HepG2 (cell line): ENCODE measurements around the gene MAP2K5. TPM values are rescaled to one million over a fixed set of nuclear protein-coding genes. Genes with fewer than 3 reads are reported as not detected.

Experiments used
- EHMT2 ChIP-seq: fragments of 200-600 bp; sonication (generic); IDR thresholded peaks from 2 replicates; pipeline ENCODE4 v1.7.0; 2017; ENCODE audit warnings: antibody characterized with exemption, low read depth, low read length, borderline replicate concordance
- FOXA3 ChIP-seq: IDR thresholded peaks from 2 replicates; pipeline ENCODE4 v1.6.1; 2016; ENCODE audit warnings: missing genetic modification reagents, missing compliant biosample characterization
- HES4 ChIP-seq: sonication (generic); formaldehyde crosslinking; IDR thresholded peaks from 2 replicates; pipeline ENCODE4 v1.9.0; 2021; ENCODE audit warnings: mild to moderate bottlenecking, missing genetic modification reagents, borderline replicate concordance
- HMGA1 ChIP-seq: sonication (generic); formaldehyde crosslinking; conservative IDR thresholded peaks from 2 replicates; pipeline ENCODE4 v1.4.0; 2020; ENCODE audit warnings: missing genetic modification reagents
- HNF1A ChIP-seq, 2 experiments: sonication (generic) in 1 of 2; formaldehyde crosslinking in 1 of 2; IDR thresholded peaks; 2 replicates each; pipeline versions ENCODE4 v1.4.0 to v1.6.1; 2016 to 2020; ENCODE audit warnings: borderline replicate concordance in 1 of 2, low read depth in 1 of 2, mild to moderate bottlenecking in 1 of 2, missing genetic modification reagents in 1 of 2
- KDM6A ChIP-seq: IDR thresholded peaks from 2 replicates; pipeline ENCODE4 v1.6.1; 2016; ENCODE audit warnings: low read depth
- ONECUT2 ChIP-seq: sonication (generic); formaldehyde crosslinking; IDR thresholded peaks from 2 replicates; pipeline ENCODE4 v1.4.0; 2020; ENCODE audit warnings: missing genetic modification reagents
- PHF21A ChIP-seq: sonication (generic); formaldehyde crosslinking; IDR thresholded peaks from 2 replicates; pipeline ENCODE4 v1.5.0; 2020; ENCODE audit warnings: mild to moderate bottlenecking, missing genetic modification reagents
- RNF219 ChIP-seq: sonication (generic); formaldehyde crosslinking; IDR thresholded peaks from 2 replicates; pipeline ENCODE4 v1.5.0; 2020; ENCODE audit warnings: mild to moderate bottlenecking, missing genetic modification reagents
- STAT6 ChIP-seq: sonication (generic); formaldehyde crosslinking; IDR thresholded peaks from 2 replicates; pipeline ENCODE4 v1.4.0; 2020; ENCODE audit warnings: missing genetic modification reagents, mild to moderate bottlenecking, borderline replicate concordance
- WIZ ChIP-seq: sonication (generic); formaldehyde crosslinking; IDR thresholded peaks from 2 replicates; pipeline ENCODE4 v1.5.1; 2020; ENCODE audit warnings: mild to moderate bottlenecking, missing genetic modification reagents
- ZBTB21 ChIP-seq: sonication (generic); formaldehyde crosslinking; IDR thresholded peaks from 2 replicates; pipeline ENCODE4 v1.4.0; 2020; ENCODE audit warnings: missing genetic modification reagents
- ZBTB42 ChIP-seq: sonication (generic); formaldehyde crosslinking; IDR thresholded peaks from 2 replicates; pipeline ENCODE4 v1.5.0; 2020; ENCODE audit warnings: mild to moderate bottlenecking, missing genetic modification reagents
- ZFP41 ChIP-seq: sonication (generic); formaldehyde crosslinking; IDR thresholded peaks from 2 replicates; pipeline ENCODE4 v1.4.0; 2020; ENCODE audit warnings: mild to moderate bottlenecking, missing genetic modification reagents, borderline replicate concordance
- ZNF224 ChIP-seq: sonication (generic); formaldehyde crosslinking; IDR thresholded peaks from 2 replicates; pipeline ENCODE4 v1.5.0; 2020; ENCODE audit warnings: mild to moderate bottlenecking, missing genetic modification reagents
- ZNF234 ChIP-seq: sonication (generic); formaldehyde crosslinking; conservative IDR thresholded peaks from 2 replicates; pipeline ENCODE4 v1.5.1; 2020; ENCODE audit warnings: mild to moderate bottlenecking, missing genetic modification reagents
- ZNF350 ChIP-seq: sonication (generic); formaldehyde crosslinking; IDR thresholded peaks from 2 replicates; pipeline ENCODE4 v1.4.0; 2020; ENCODE audit warnings: mild to moderate bottlenecking, low read depth, missing genetic modification reagents, borderline replicate concordance
- ZNF557 ChIP-seq: sonication (generic); formaldehyde crosslinking; IDR thresholded peaks from 2 replicates; pipeline ENCODE4 v1.4.0; 2020; ENCODE audit warnings: missing genetic modification reagents
- ZNF572 ChIP-seq: sonication (generic); formaldehyde crosslinking; IDR thresholded peaks from 2 replicates; pipeline ENCODE4 v1.5.1; 2020; ENCODE audit warnings: mild to moderate bottlenecking, missing genetic modification reagents
- ZNF777 ChIP-seq: sonication (generic); formaldehyde crosslinking; IDR thresholded peaks from 2 replicates; pipeline ENCODE4 v1.4.0; 2020; ENCODE audit warnings: missing genetic modification reagents
- polyA plus RNA-seq, 8 experiments: library from polyadenylated mRNA; depleted of rRNA in 3 of 8; stranded (reverse) in 7 of 8; unstranded in 1 of 8; fragments of >200 nt; fragmentation: Illumina TruSeq in 4 of 8; extraction: Trizol in 4 of 8; gene quantifications; 2 replicates each; pipeline versions ENCODE4 v1.2.1 to v1.2.3, GENCODE V29; 2011 to 2016; ENCODE audit warnings: low read depth in 4 of 8, missing spikeins in 1 of 8, mixed read lengths in 1 of 8; ENCODE audit not compliant: insufficient read depth in 1 of 8
- total RNA-seq, 5 experiments: library from RNA; depleted of rRNA; stranded (reverse); fragments of >200 nt; fragmentation: Illumina TruSeq; extraction: Trizol; gene quantifications; 2 replicates each; pipeline ENCODE4 v1.2.3, GENCODE V29; 2016; ENCODE audit warnings: low read depth in 1 of 5

MAP2K5 gene
- total and polyA plus RNA-seq, 2 of the 13 experiments (the other 11 are each of a cell fraction or from before 2014, with no cell fraction given) = 4.0 to 4.3 TPM

- TF ChIP-seq RNF219 (CRISPR knock-in tag) (no peak), ZBTB42 (CRISPR knock-in tag) (no peak), ONECUT2 (no peak), ZNF557 (CRISPR knock-in tag) (no peak), KDM6A (CRISPR knock-in tag) (no peak), HNF1A (IDR thresholded peaks at IDR 0.05; ENCODE audit: low read depth) (no peak), HNF1A (CRISPR knock-in tag; IDR thresholded peaks at IDR 0.05; ENCODE audit: borderline replicate concordance) (no peak), WIZ (CRISPR knock-in tag) (no peak), HMGA1 (CRISPR knock-in tag) (no peak), FOXA3 (peak; percentile 50), EHMT2 (no peak), ZBTB21 (no peak), STAT6 (CRISPR knock-in tag) (no peak), ZNF224 (CRISPR knock-in tag) (no peak), ZNF350 (CRISPR knock-in tag) (no peak), ZFP41 (no peak), ZNF777 (CRISPR knock-in tag) (peak; percentile 90), ZNF234 (no peak), PHF21A (CRISPR knock-in tag) (no peak; the same call in 1 of the 2 replicates), ZNF572 (CRISPR knock-in tag) (peak; percentile 22; the same call in 1 of the 2 replicates), HES4 (CRISPR knock-in tag) (no peak)
Measured at GRCh38 chr15:67833710-67834511, 291.4 kb downstream of the MAP2K5 start (continued).
